Eye (tissue), 1 donor: ENCODE measurements around the gene PPP1R1B.

ENCODE experiments used
- DNase-seq: peaks from one replicate; pipeline ENCODE4 v3.0.0-alpha.2; 2015

PPP1R1B gene

GRCh38 chr17:39617446-39618245 lies 9.1 kb upstream of the PPP1R1B start:
- DNase-seq, result peak; percentile 64

- peak; percentile 60 for DNase-seq
These were observed 8.4 kb upstream of the PPP1R1B start for GRCh38 chr17:39618246-39618913.

- DNase-seq, result no peak
These were observed 7.6 kb upstream of the PPP1R1B start for GRCh38 chr17:39618956-39619785.

GRCh38 chr17:39619786-39620101 lies 7.0 kb upstream of the PPP1R1B start:
- DNase-seq, result no peak

GRCh38 chr17:39621523-39622379 lies 5.0 kb upstream of the PPP1R1B start:
- DNase-seq, result peak; percentile 97

GRCh38 chr17:39622380-39623006 lies 4.3 kb upstream of the PPP1R1B start:
- no peak for DNase-seq

- peak; percentile 90 for DNase-seq
These were observed 3.3 kb upstream of the PPP1R1B start for GRCh38 chr17:39623356-39623950.

GRCh38 chr17:39624313-39624712 lies 2.4 kb upstream of the PPP1R1B start:
- DNase-seq, result no peak

GRCh38 chr17:39625198-39625785 lies 1.5 kb upstream of the PPP1R1B start:
- no peak for DNase-seq

GRCh38 chr17:39627047-39627711 lies 427 bp downstream of the PPP1R1B start:
- peak; percentile 28 for DNase-seq

- peak; percentile 72 for DNase-seq
These were observed 1.2 kb downstream of the PPP1R1B start for GRCh38 chr17:39627712-39628516.

- no peak for DNase-seq
These were observed 2.1 kb downstream of the PPP1R1B start for GRCh38 chr17:39628655-39629493.

- DNase-seq, result no peak
These were observed 2.7 kb downstream of the PPP1R1B start for GRCh38 chr17:39629494-39629880.

- no peak for DNase-seq
These were observed 3.1 kb downstream of the PPP1R1B start for GRCh38 chr17:39629898-39630297.

GRCh38 chr17:39631403-39631802 lies 4.7 kb downstream of the PPP1R1B start:
- no peak for DNase-seq

GRCh38 chr17:39632153-39632941 lies 5.6 kb downstream of the PPP1R1B start:
- no peak for DNase-seq

GRCh38 chr17:39633570-39634183 lies 6.9 kb downstream of the PPP1R1B start:
- no peak for DNase-seq
